Panc1 (cell line): ENCODE data around the gene WAC.

Source experiments
- CTCF ChIP-seq: fragments of 450-650 bp; IDR thresholded peaks from 2 replicates; pipeline ENCODE4 v1.5.1; 2017; ENCODE audit warnings: mild to moderate bottlenecking
- POLR2AphosphoS5 ChIP-seq: IDR thresholded peaks from 2 replicates; pipeline ENCODE4 v1.6.1; 2012; ENCODE audit warnings: mild to moderate bottlenecking, low read depth, low read length, moderate library complexity
- REST ChIP-seq, 2 experiments: IDR thresholded peaks; 2 replicates each; pipeline ENCODE4 v1.6.1; 2011 to 2012; ENCODE audit warnings: low read depth in 2 of 2, control low read depth in 1 of 2, low read length in 1 of 2, mild to moderate bottlenecking in 1 of 2, moderate library complexity in 1 of 2; ENCODE audit not compliant: insufficient read depth in 1 of 2
- SIN3A ChIP-seq: IDR thresholded peaks from 2 replicates; pipeline ENCODE4 v1.6.1; 2012; ENCODE audit warnings: low read depth, mild to moderate bottlenecking, low read length, moderate library complexity, borderline replicate concordance; ENCODE audit not compliant: insufficient read depth

GRCh38 chr10:28533571-28534304, 820 bp downstream of the WAC start:
- TF ChIP-seq CTCF (no peak), POLR2AphosphoS5 (no peak), REST (IDR thresholded peaks at IDR 0.05; ENCODE audit: insufficient read depth in 1 of 2, low read depth in 2 of 2, low read length in 1 of 2) (no peak), SIN3A (no peak)
